Measurements from ENCODE around the gene SCYL1.

The SCYL1 gene

GRCh38 chr11:65479184-65480145, 45.4 kb upstream of the SCYL1 start:
- peak overlapping the region; percentile 95 for H3K27ac ChIP-seq
- H3K9me3 ChIP-seq: no peaks in the 10 kb centered on the region
- H3K36me3 ChIP-seq: no peaks in the 10 kb centered on the region
- no peak overlapping the region for H3K4me3 ChIP-seq (ENCODE audit: low read depth in 1 of 2, low read length in 1 of 2)
- no peaks in the 10 kb centered on the region for H3K27me3 ChIP-seq
- no peak for TF ChIP-seq CTCF (IDR thresholded peaks at IDR 0.05)
- H3K4me1 ChIP-seq (ENCODE audit: control insufficient read depth in 1 of 2, insufficient read depth in 1 of 2, low read depth in 1 of 2, low read length in 1 of 2): peaks cover 30 to 31% of the 10 kb centered on the region in 2 experiments

- H3K9me3 ChIP-seq: no peaks in the 10 kb centered on the region
Observed at GRCh38 chr11:65482306-65482850, 42.5 kb upstream of the SCYL1 start.

GRCh38 chr11:65485920-65486219, 39.0 kb upstream of the SCYL1 start:
- TF ChIP-seq CTCF (IDR thresholded peaks at IDR 0.05): no peak
- H3K36me3 ChIP-seq: no peaks in the 10 kb centered on the region
- no peaks in the 10 kb centered on the region for H3K27me3 ChIP-seq
- H3K9me3 ChIP-seq: no peaks in the 10 kb centered on the region
- peaks cover 35 to 39% of the 10 kb centered on the region in 2 experiments for H3K4me1 ChIP-seq (ENCODE audit: control insufficient read depth in 1 of 2, insufficient read depth in 1 of 2, low read depth in 1 of 2, low read length in 1 of 2)
- no peak overlapping the region for H3K4me3 ChIP-seq (ENCODE audit: low read depth in 1 of 2, low read length in 1 of 2)
- no peak overlapping the region for H3K27ac ChIP-seq

More at GRCh38 chr11:65482306-65482850, 42.5 kb upstream of the SCYL1 start:
- Histone ChIP-seq H3K27ac (no peak overlapping the region), H3K4me1 (ENCODE audit: control insufficient read depth in 1 of 2, insufficient read depth in 1 of 2, low read depth in 1 of 2, low read length in 1 of 2) (peaks cover 27 to 33% of the 10 kb centered on the region in 2 experiments), H3K4me3 (ENCODE audit: low read depth in 1 of 2, low read length in 1 of 2) (no peak overlapping the region), H3K27me3 (no peaks in the 10 kb centered on the region), H3K36me3 (no peaks in the 10 kb centered on the region)
- no peak for TF ChIP-seq CTCF (IDR thresholded peaks at IDR 0.05)

DNA sequence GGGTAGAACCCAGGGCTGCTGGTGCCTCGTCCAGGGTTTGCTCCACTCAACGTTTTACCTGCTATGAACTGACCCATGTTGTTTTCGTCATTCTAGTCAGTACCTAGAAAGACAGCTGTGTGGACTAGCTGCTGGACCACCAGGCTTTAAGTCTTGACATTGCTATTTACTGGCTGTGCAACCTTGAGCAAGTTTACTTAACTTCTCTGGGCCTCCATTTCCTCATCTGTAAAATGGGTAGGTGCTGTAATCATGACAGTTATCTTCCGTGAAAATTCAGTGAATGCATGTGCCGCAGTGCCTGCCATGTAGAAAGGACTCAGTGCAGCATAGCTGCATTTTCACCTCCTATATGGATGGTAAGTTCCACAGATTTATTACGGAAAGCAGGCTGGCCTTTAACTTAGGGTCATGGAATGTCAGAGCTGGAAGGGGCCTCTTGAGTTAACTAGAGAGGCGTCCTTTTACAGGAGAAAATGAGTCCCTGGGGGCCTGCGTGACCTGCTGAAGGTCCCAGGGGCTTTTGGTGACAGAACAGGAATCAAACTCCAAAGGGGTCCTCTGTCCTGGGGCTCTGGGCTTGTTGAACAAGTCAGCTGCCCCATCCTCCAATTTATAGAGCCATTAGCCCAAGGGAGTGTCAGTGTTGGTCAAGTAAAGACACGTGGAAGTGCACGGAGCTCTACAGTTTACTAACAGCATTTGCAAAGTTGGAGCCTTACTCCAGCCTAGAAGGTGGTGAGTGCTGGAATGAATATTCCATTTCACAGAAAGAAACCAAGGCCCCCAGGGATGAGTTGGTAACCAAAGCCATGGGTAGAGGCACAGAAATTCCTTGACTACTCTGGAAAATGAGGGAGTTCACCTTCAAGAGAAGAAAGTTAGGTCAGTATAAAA, 38.1 kb upstream of the SCYL1 start:
- Histone ChIP-seq H3K4me3 (ENCODE audit: low read depth in 1 of 2, low read length in 1 of 2) (peak overlapping the region in 1 of 2 experiments; percentile 57), H3K4me1 (ENCODE audit: control insufficient read depth in 1 of 2, insufficient read depth in 1 of 2, low read depth in 1 of 2, low read length in 1 of 2) (peaks cover 40 to 43% of the 10 kb centered on the region in 2 experiments), H3K27ac (peak overlapping the region; percentile 96), H3K36me3 (no peaks in the 10 kb centered on the region), H3K9me3 (no peaks in the 10 kb centered on the region), H3K27me3 (no peaks in the 10 kb centered on the region)
- TF ChIP-seq CTCF (IDR thresholded peaks at IDR 0.05): no peak

DNA sequence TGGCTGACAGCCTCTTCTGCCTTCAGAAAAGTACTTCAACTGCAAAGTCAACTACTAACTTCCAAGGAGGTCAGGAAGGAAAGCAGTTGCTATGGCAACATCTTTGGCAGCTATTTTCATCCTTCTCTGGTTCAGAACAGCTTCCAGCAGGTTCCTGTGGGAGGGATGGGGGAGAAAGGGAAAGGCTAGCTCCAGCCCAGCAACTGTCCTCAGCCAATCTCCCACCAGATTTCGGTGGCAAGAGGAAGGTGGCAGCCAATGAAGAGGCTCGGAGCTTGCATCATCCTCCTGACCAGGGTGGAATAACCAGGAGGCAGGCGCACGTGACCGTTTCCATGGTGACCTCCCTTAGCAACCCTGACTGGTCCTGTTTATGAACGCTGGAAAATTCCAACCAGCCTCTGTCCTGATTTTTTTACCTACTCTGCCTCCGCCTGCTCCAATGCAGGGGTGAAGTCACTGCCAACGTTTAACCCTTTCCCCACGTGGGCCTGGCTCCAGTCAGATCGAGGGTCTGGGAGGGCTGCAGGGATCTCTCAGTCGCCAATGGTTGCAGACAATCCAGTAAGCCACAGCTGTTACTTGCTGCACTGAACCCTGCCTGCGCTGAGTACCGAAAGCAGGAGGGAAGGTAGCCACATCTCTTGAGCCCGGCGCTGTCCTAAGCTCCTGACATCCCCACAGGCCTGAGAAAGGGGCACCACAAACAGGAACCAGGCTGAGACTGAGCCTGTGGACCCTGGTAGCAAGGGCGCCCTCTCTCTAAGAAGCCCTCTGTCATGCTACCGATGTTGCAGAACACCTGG, 37.2 kb upstream of the SCYL1 start:
- Histone ChIP-seq H3K4me3 (ENCODE audit: low read depth in 1 of 2, low read length in 1 of 2) (peak overlapping the region; percentile 39 to 57), H3K27ac (peak overlapping the region; percentile 96), H3K27me3 (no peaks in the 10 kb centered on the region), H3K36me3 (no peaks in the 10 kb centered on the region), H3K4me1 (ENCODE audit: control insufficient read depth in 1 of 2, insufficient read depth in 1 of 2, low read depth in 1 of 2, low read length in 1 of 2) (peaks cover 48 to 51% of the 10 kb centered on the region in 2 experiments), H3K9me3 (no peaks in the 10 kb centered on the region)
- TF ChIP-seq CTCF (IDR thresholded peaks at IDR 0.05): peak; percentile 21
